ENCODE results near the gene CTSF.

Gene CTSF

GRCh38 chr11:66566221-66566620 lies 2.2 kb downstream of the CTSF start:
- H3K36me3 ChIP-seq (ENCODE audit: control insufficient read depth, insufficient read depth, low read length), result peaks cover 37% of the 10 kb centered on the region
- H3K9ac ChIP-seq (ENCODE audit: low read length), result no peak overlapping the region
- H3K4me3 ChIP-seq (ENCODE audit: low read depth, low read length), result no peak overlapping the region
- no peak overlapping the region for H3K27ac ChIP-seq (ENCODE audit: low read depth, low read length)
- H3K27me3 ChIP-seq (ENCODE audit: control insufficient read depth, insufficient read depth, low read length), result no peaks in the 10 kb centered on the region; the same call in 1 of the 2 replicates
- H3K4me1 ChIP-seq (ENCODE audit: control insufficient read depth, insufficient read depth, low read length), result peaks cover 25% of the 10 kb centered on the region
- no peaks in the 10 kb centered on the region for H3K9me3 ChIP-seq (ENCODE audit: control insufficient read depth, insufficient read depth, low read depth, low read length)

GRCh38 chr11:66564984-66565383 lies 3.4 kb downstream of the CTSF start:
- Histone ChIP-seq H3K27ac (ENCODE audit: low read depth, low read length) (no peak overlapping the region), H3K4me3 (ENCODE audit: low read depth, low read length) (no peak overlapping the region), H3K9me3 (ENCODE audit: control insufficient read depth, insufficient read depth, low read depth, low read length) (no peaks in the 10 kb centered on the region), H3K36me3 (ENCODE audit: control insufficient read depth, insufficient read depth, low read length) (peaks cover 50% of the 10 kb centered on the region), H3K9ac (ENCODE audit: low read length) (no peak overlapping the region), H3K27me3 (ENCODE audit: control insufficient read depth, insufficient read depth, low read length) (no peaks in the 10 kb centered on the region; the same call in 1 of the 2 replicates), H3K4me1 (ENCODE audit: control insufficient read depth, insufficient read depth, low read length) (peaks cover 13% of the 10 kb centered on the region)

GRCh38 chr11:66564538-66564937 lies 3.9 kb downstream of the CTSF start:
- Histone ChIP-seq H3K9me3 (ENCODE audit: control insufficient read depth, insufficient read depth, low read depth, low read length) (no peaks in the 10 kb centered on the region), H3K9ac (ENCODE audit: low read length) (no peak overlapping the region), H3K4me1 (ENCODE audit: control insufficient read depth, insufficient read depth, low read length) (peaks cover 9% of the 10 kb centered on the region; the same call in 1 of the 2 replicates), H3K4me3 (ENCODE audit: low read depth, low read length) (no peak overlapping the region), H3K27ac (ENCODE audit: low read depth, low read length) (no peak overlapping the region), H3K36me3 (ENCODE audit: control insufficient read depth, insufficient read depth, low read length) (peaks cover 50% of the 10 kb centered on the region), H3K27me3 (ENCODE audit: control insufficient read depth, insufficient read depth, low read length) (no peaks in the 10 kb centered on the region; the same call in 1 of the 2 replicates)

- H3K36me3 ChIP-seq (ENCODE audit: control insufficient read depth, insufficient read depth, low read length), result peaks cover 53% of the 10 kb centered on the region
- no peak overlapping the region for H3K27ac ChIP-seq (ENCODE audit: low read depth, low read length)
- H3K4me1 ChIP-seq (ENCODE audit: control insufficient read depth, insufficient read depth, low read length), result peaks cover 7% of the 10 kb centered on the region
- no peak overlapping the region for H3K4me3 ChIP-seq (ENCODE audit: low read depth, low read length)
- no peak overlapping the region for H3K9ac ChIP-seq (ENCODE audit: low read length)
- H3K27me3 ChIP-seq (ENCODE audit: control insufficient read depth, insufficient read depth, low read length), result no peaks in the 10 kb centered on the region; the same call in 1 of the 2 replicates
- no peaks in the 10 kb centered on the region for H3K9me3 ChIP-seq (ENCODE audit: control insufficient read depth, insufficient read depth, low read depth, low read length)
Measured at GRCh38 chr11:66563832-66564231, 4.6 kb downstream of the CTSF start.

- no peaks in the 10 kb centered on the region for H3K9me3 ChIP-seq (ENCODE audit: control insufficient read depth, insufficient read depth, low read depth, low read length)
- H3K27ac ChIP-seq (ENCODE audit: low read depth, low read length), result no peak overlapping the region
- no peak overlapping the region for H3K9ac ChIP-seq (ENCODE audit: low read length)
- H3K27me3 ChIP-seq (ENCODE audit: control insufficient read depth, insufficient read depth, low read length), result no peaks in the 10 kb centered on the region; the same call in 1 of the 2 replicates
- H3K36me3 ChIP-seq (ENCODE audit: control insufficient read depth, insufficient read depth, low read length), result peaks cover 60% of the 10 kb centered on the region
- no peak overlapping the region for H3K4me3 ChIP-seq (ENCODE audit: low read depth, low read length)
- peaks cover 9% of the 10 kb centered on the region for H3K4me1 ChIP-seq (ENCODE audit: control insufficient read depth, insufficient read depth, low read length)
Measured at GRCh38 chr11:66562907-66563583, 5.4 kb downstream of the CTSF start.

GRCh38 chr11:66562275-66562674 lies 6.1 kb downstream of the CTSF start:
- Histone ChIP-seq H3K9ac (ENCODE audit: low read length) (no peak overlapping the region), H3K27me3 (ENCODE audit: control insufficient read depth, insufficient read depth, low read length) (no peaks in the 10 kb centered on the region; the same call in 1 of the 2 replicates), H3K4me1 (ENCODE audit: control insufficient read depth, insufficient read depth, low read length) (peaks cover 5% of the 10 kb centered on the region), H3K27ac (ENCODE audit: low read depth, low read length) (no peak overlapping the region), H3K36me3 (ENCODE audit: control insufficient read depth, insufficient read depth, low read length) (peaks cover 67% of the 10 kb centered on the region), H3K4me3 (ENCODE audit: low read depth, low read length) (no peak overlapping the region), H3K9me3 (ENCODE audit: control insufficient read depth, insufficient read depth, low read depth, low read length) (no peaks in the 10 kb centered on the region)

GRCh38 chr11:66561975-66562248 lies 6.5 kb downstream of the CTSF start:
- no peaks in the 10 kb centered on the region for H3K27me3 ChIP-seq (ENCODE audit: control insufficient read depth, insufficient read depth, low read length)
- peaks cover 5% of the 10 kb centered on the region for H3K4me1 ChIP-seq (ENCODE audit: control insufficient read depth, insufficient read depth, low read length)
- no peak overlapping the region for H3K4me3 ChIP-seq (ENCODE audit: low read depth, low read length)
- peaks cover 71% of the 10 kb centered on the region for H3K36me3 ChIP-seq (ENCODE audit: control insufficient read depth, insufficient read depth, low read length)
- H3K9me3 ChIP-seq (ENCODE audit: control insufficient read depth, insufficient read depth, low read depth, low read length), result no peaks in the 10 kb centered on the region
- H3K9ac ChIP-seq (ENCODE audit: low read length), result no peak overlapping the region
- H3K27ac ChIP-seq (ENCODE audit: low read depth, low read length), result no peak overlapping the region

GRCh38 chr11:66561178-66561974 lies 7.0 kb downstream of the CTSF start:
- Histone ChIP-seq H3K4me1 (ENCODE audit: control insufficient read depth, insufficient read depth, low read length) (peaks cover 5% of the 10 kb centered on the region), H3K36me3 (ENCODE audit: control insufficient read depth, insufficient read depth, low read length) (peaks cover 71% of the 10 kb centered on the region), H3K9me3 (ENCODE audit: control insufficient read depth, insufficient read depth, low read depth, low read length) (no peaks in the 10 kb centered on the region), H3K27me3 (ENCODE audit: control insufficient read depth, insufficient read depth, low read length) (no peaks in the 10 kb centered on the region), H3K4me3 (ENCODE audit: low read depth, low read length) (no peak overlapping the region), H3K27ac (ENCODE audit: low read depth, low read length) (no peak overlapping the region), H3K9ac (ENCODE audit: low read length) (no peak overlapping the region)

- H3K27ac ChIP-seq (ENCODE audit: low read depth, low read length), result no peak overlapping the region
- no peak overlapping the region for H3K4me3 ChIP-seq (ENCODE audit: low read depth, low read length)
- peaks cover 5% of the 10 kb centered on the region for H3K4me1 ChIP-seq (ENCODE audit: control insufficient read depth, insufficient read depth, low read length)
- no peak overlapping the region for H3K9ac ChIP-seq (ENCODE audit: low read length)
- H3K36me3 ChIP-seq (ENCODE audit: control insufficient read depth, insufficient read depth, low read length), result peaks cover 78% of the 10 kb centered on the region
- H3K9me3 ChIP-seq (ENCODE audit: control insufficient read depth, insufficient read depth, low read depth, low read length), result no peaks in the 10 kb centered on the region
- no peaks in the 10 kb centered on the region for H3K27me3 ChIP-seq (ENCODE audit: control insufficient read depth, insufficient read depth, low read length)
Measured at GRCh38 chr11:66559866-66560676, 8.3 kb downstream of the CTSF start.

- Histone ChIP-seq H3K4me1 (ENCODE audit: control insufficient read depth, insufficient read depth, low read length) (peaks cover 5% of the 10 kb centered on the region), H3K4me3 (ENCODE audit: low read depth, low read length) (no peak overlapping the region), H3K36me3 (ENCODE audit: control insufficient read depth, insufficient read depth, low read length) (peaks cover 83% of the 10 kb centered on the region), H3K9me3 (ENCODE audit: control insufficient read depth, insufficient read depth, low read depth, low read length) (no peaks in the 10 kb centered on the region), H3K27ac (ENCODE audit: low read depth, low read length) (no peak overlapping the region), H3K27me3 (ENCODE audit: control insufficient read depth, insufficient read depth, low read length) (no peaks in the 10 kb centered on the region), H3K9ac (ENCODE audit: low read length) (no peak overlapping the region)
Measured at GRCh38 chr11:66559142-66559865, 9.1 kb downstream of the CTSF start.
